Lung (tissue), 12 donors: ENCODE data around the gene DGCR2. TPM values are rescaled to one million over a fixed set of nuclear protein-coding genes. Genes with fewer than 3 reads are reported as not detected.
A peak's percentile ranks its signal among the peaks of the same experiment; 100 is the strongest.

Experiments used
- ATAC-seq: fragments of 200-7000 bp; cut with Tn5 transposase; one replicate; pipeline ENCODE4 v1.9.1; 2020; ENCODE audit warnings: moderate number of reproducible peaks; ENCODE audit not compliant: insufficient read depth, low FRiP score
- DNase-seq, 3 donors: peaks; one replicate each; pipeline ENCODE4 v3.0.0-alpha.2; 2013 to 2017
- H3K27ac ChIP-seq, 2 donors: one replicate each; pipeline ENCODE4 v1.5.1; 2013; ENCODE audit warnings: mild to moderate bottlenecking in 2 of 2, moderate library complexity in 2 of 2, control low read depth in 1 of 2, inconsistent platforms in 1 of 2, low read depth in 1 of 2, low read length in 1 of 2
- H3K27me3 ChIP-seq, 3 donors: one replicate each; pipeline ENCODE4 v1.5.1; 2013; ENCODE audit warnings: low read length in 2 of 3; ENCODE audit not compliant: control insufficient read depth in 3 of 3, insufficient read depth in 3 of 3
- H3K36me3 ChIP-seq, 4 donors: one replicate each; pipeline ENCODE4 v1.5.1; 2013; ENCODE audit warnings: low read length in 4 of 4, mild to moderate bottlenecking in 1 of 4, moderate library complexity in 1 of 4; ENCODE audit not compliant: control insufficient read depth in 4 of 4, insufficient read depth in 4 of 4
- H3K4me1 ChIP-seq, 5 donors: one replicate each; pipeline ENCODE4 v1.5.1; 2013; ENCODE audit warnings: low read length in 5 of 5, mild to moderate bottlenecking in 2 of 5, moderate library complexity in 1 of 5; ENCODE audit not compliant: control insufficient read depth in 5 of 5, insufficient read depth in 5 of 5
- H3K4me3 ChIP-seq: one replicate; pipeline ENCODE4 v1.5.1; 2013; ENCODE audit warnings: mild to moderate bottlenecking, control low read depth, moderate library complexity
- H3K9ac ChIP-seq, 2 donors: one replicate each; pipeline ENCODE4 v1.5.1; 2013; ENCODE audit warnings: low read length in 2 of 2, control low read depth in 1 of 2; ENCODE audit not compliant: insufficient read depth in 1 of 2
- H3K9me3 ChIP-seq, 4 donors: one replicate each; pipeline ENCODE4 v1.5.1; 2013; ENCODE audit warnings: low read length in 3 of 4, mild to moderate bottlenecking in 1 of 4, moderate library complexity in 1 of 4; ENCODE audit not compliant: control insufficient read depth in 4 of 4, insufficient read depth in 3 of 4
- WGBS, 2 donors: extraction: QIAGEN DNeasy Blood & Tissue Kit; methylation state at CpG; one replicate each; pipeline ENCODE4 v1.1.7; 2013; 5-methylcytosine and 5-hydroxymethylcytosine counted together
- polyA plus RNA-seq, 2 donors: library from polyadenylated mRNA; stranded (reverse); fragments of 200-250 nt; gene quantifications; one replicate each; pipeline ENCODE4 v1.2.1, GENCODE V29; 2013
- total RNA-seq, 2 donors: library from RNA; depleted of rRNA in 1 of 2; stranded (reverse); fragments of >200 nt in 1 of 2; gene quantifications; one replicate each; pipeline ENCODE4 v1.2.1, GENCODE V29; 2014 to 2021
- TF ChIP-seq, protein P1 (sequence below): IDR thresholded peaks from 2 replicates; pipeline ENCODE4 v1.5.1; 2012; ENCODE audit warnings: mild to moderate bottlenecking; ENCODE audit errors: control extremely low read depth, extremely low read depth
- donor health status: control.
- donor health status: control.
- donor health status: Bipolar disorder and iron deficiency.
- donor health status: healthy.
- donor health status: DM: yes; HTN: yes; CAD: no.

The DGCR2 gene
- total and polyA plus RNA-seq, 4 donors, result 40.4 to 77.4 (median 50.5) TPM

DNA sequence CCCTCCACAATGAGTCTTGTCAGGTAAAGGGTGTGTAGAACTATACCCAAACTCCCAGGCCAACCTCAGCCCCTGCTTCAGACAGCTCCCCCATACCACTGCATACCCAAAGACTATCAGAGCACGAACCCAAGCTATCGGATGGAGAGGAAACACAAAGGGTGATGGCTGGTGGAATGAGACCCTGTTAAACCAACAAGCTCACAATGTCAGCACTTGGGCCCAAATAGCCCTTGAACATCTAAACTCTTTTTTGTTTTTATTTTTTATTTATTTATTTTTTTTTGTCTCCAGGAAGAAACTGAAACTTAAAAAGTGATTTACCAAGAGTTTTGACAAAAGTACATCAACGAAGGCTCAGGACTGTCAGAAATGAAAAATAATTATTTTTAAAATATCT, 10.6 kb downstream of the DGCR2 start:
- WGBS, 2 donors, result 91% methylated on average over 3 of the region's 3 CpGs
- no peak for ATAC-seq
- no peak for DNase-seq

DNA sequence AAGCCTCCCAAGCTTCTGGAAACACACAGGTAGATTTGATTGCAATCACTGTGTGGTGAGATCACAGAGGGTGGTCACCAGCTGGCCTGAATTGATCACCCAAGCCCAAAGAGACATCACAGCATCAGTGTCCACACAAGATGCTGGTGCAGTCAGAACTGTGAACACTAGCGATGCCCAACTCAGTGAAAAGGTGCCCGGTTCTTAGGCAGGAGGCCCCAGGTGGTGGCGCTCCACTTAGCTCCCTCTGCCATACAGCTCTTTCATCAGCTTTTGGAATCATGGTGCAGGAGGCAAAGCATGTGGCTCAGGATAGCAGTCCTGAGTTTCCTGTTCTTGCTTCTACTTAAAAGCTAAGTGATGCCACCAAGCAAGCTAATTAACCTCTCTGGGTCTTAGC, 11.1 kb downstream of the DGCR2 start:
- 83 to 90% methylated on average over 3 of the region's 3 CpGs for WGBS, 2 donors
- peaks cover 0 to 2% (median 0%) of the 10 kb centered on the region in 4 donors for H3K36me3 ChIP-seq
- DNase-seq (no peak), ATAC-seq (no peak)
- no peaks in the 10 kb centered on the region for H3K9me3 ChIP-seq
- H3K27me3 ChIP-seq, result no peaks in the 10 kb centered on the region
- H3K9ac ChIP-seq, result no peak overlapping the region
- no peak overlapping the region for H3K4me3 ChIP-seq
- H3K4me1 ChIP-seq, result peaks cover 18 to 37% (median 21%) of the 10 kb centered on the region in 5 donors
- TF ChIP-seq, protein P1, sequence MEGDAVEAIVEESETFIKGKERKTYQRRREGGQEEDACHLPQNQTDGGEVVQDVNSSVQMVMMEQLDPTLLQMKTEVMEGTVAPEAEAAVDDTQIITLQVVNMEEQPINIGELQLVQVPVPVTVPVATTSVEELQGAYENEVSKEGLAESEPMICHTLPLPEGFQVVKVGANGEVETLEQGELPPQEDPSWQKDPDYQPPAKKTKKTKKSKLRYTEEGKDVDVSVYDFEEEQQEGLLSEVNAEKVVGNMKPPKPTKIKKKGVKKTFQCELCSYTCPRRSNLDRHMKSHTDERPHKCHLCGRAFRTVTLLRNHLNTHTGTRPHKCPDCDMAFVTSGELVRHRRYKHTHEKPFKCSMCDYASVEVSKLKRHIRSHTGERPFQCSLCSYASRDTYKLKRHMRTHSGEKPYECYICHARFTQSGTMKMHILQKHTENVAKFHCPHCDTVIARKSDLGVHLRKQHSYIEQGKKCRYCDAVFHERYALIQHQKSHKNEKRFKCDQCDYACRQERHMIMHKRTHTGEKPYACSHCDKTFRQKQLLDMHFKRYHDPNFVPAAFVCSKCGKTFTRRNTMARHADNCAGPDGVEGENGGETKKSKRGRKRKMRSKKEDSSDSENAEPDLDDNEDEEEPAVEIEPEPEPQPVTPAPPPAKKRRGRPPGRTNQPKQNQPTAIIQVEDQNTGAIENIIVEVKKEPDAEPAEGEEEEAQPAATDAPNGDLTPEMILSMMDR, result no peak
- H3K27ac ChIP-seq, result peak overlapping the region in 1 of 2 donors; percentile 20

More for the DNA sequence above, 10.6 kb downstream of the DGCR2 start:
- Histone ChIP-seq H3K36me3 (peaks cover 0 to 2% (median 0%) of the 10 kb centered on the region in 4 donors), H3K4me3 (no peak overlapping the region), H3K27me3 (no peaks in the 10 kb centered on the region), H3K4me1 (peaks cover 18 to 34% (median 21%) of the 10 kb centered on the region in 5 donors), H3K9ac (no peak overlapping the region), H3K27ac (peak overlapping the region in 1 of 2 donors; percentile 20), H3K9me3 (no peaks in the 10 kb centered on the region)
- TF ChIP-seq, protein P1, result no peak

- Histone ChIP-seq H3K4me1 (peaks cover 19 to 42% (median 21%) of the 10 kb centered on the region in 5 donors), H3K9me3 (no peaks in the 10 kb centered on the region), H3K27ac (no peak overlapping the region), H3K36me3 (peaks cover 0 to 2% (median 0%) of the 10 kb centered on the region in 4 donors), H3K27me3 (no peaks in the 10 kb centered on the region), H3K9ac (no peak overlapping the region), H3K4me3 (no peak overlapping the region)
- TF ChIP-seq, protein P1, result no peak
- ATAC-seq (no peak), DNase-seq (no peak)
Measured at GRCh38 chr22:19110646-19111045, 11.6 kb downstream of the DGCR2 start.

- Histone ChIP-seq H3K4me3 (no peak overlapping the region), H3K27me3 (no peaks in the 10 kb centered on the region), H3K4me1 (peaks cover 15 to 42% (median 21%) of the 10 kb centered on the region in 5 donors), H3K9me3 (no peaks in the 10 kb centered on the region), H3K27ac (peak overlapping the region in 1 of 2 donors; percentile 68), H3K36me3 (peaks cover 0 to 2% (median 0%) of the 10 kb centered on the region in 4 donors), H3K9ac (no peak overlapping the region)
- TF ChIP-seq, protein P1, result no peak
- no peak for ATAC-seq
- WGBS, 2 donors, result 30 to 46% methylated on average over 4 of the region's 4 CpGs
- no peak for DNase-seq
Measured at GRCh38 chr22:19110064-19110458, 12.2 kb downstream of the DGCR2 start.
